GM19025 (cell line): ENCODE measurements around the gene PPM1M.
A peak's percentile ranks its signal among the peaks of the same experiment; 100 is the strongest.

Experiments used
- ATAC-seq: cut with Tn5 transposase; IDR thresholded peaks from one replicate; pipeline ENCODE4 v1.9.1; 2021; ENCODE audit warnings: mild to moderate bottlenecking, low read depth, moderate library complexity; ENCODE audit not compliant: unreplicated experiment

The PPM1M gene

GRCh38 chr3:52228751-52229291 is 16.7 kb upstream of the PPM1M start:
- no peak for ATAC-seq

GRCh38 chr3:52229656-52230055 is 15.9 kb upstream of the PPM1M start:
- no peak for ATAC-seq

- no peak for ATAC-seq
Observed at GRCh38 chr3:52230461-52230860, 15.1 kb upstream of the PPM1M start.

- ATAC-seq = no peak
Observed at GRCh38 chr3:52230889-52231499, 14.6 kb upstream of the PPM1M start.

- no peak for ATAC-seq
Observed at GRCh38 chr3:52231502-52232278, 13.9 kb upstream of the PPM1M start.

- ATAC-seq = no peak
Observed at GRCh38 chr3:52232279-52233107, 13.1 kb upstream of the PPM1M start.

GRCh38 chr3:52233108-52233591 is 12.4 kb upstream of the PPM1M start:
- no peak for ATAC-seq

- ATAC-seq = no peak
Observed at GRCh38 chr3:52233968-52234367, 11.6 kb upstream of the PPM1M start.

- no peak for ATAC-seq
Observed at GRCh38 chr3:52234516-52235447, 10.8 kb upstream of the PPM1M start.

GRCh38 chr3:52236424-52236886 is 9.1 kb upstream of the PPM1M start:
- ATAC-seq = no peak

- ATAC-seq = no peak
Observed at GRCh38 chr3:52237006-52237656, 8.4 kb upstream of the PPM1M start.

GRCh38 chr3:52237657-52238172 is 7.8 kb upstream of the PPM1M start:
- no peak for ATAC-seq

- ATAC-seq = peak; percentile 1
Observed at GRCh38 chr3:52238193-52238760, 7.3 kb upstream of the PPM1M start.

- peak; percentile 78 for ATAC-seq
Observed at GRCh38 chr3:52238761-52239701, 6.5 kb upstream of the PPM1M start, which contains the start of gene TWF2. TSS of gene TWF2 (minus strand) at chr3:52239158. CDS start at chr3:52239016, 142 bp downstream.

- no peak for ATAC-seq
Observed at GRCh38 chr3:52240059-52240885, 5.3 kb upstream of the PPM1M start.

GRCh38 chr3:52240886-52241370 is 4.6 kb upstream of the PPM1M start:
- no peak for ATAC-seq
